K562 (cell line): Measurements from ENCODE around the gene BTBD17. TPM values are rescaled to one million over a fixed set of nuclear protein-coding genes. Genes with fewer than 3 reads are reported as not detected.
A peak's percentile ranks its signal among the peaks of the same experiment; 100 is the strongest.

Source experiments
- ATAC-seq: fragments of 200-7000 bp; cut with Tn5 transposase; 3 replicates; pipeline ENCODE4 v1.9.1; 2020; ENCODE audit warnings: moderate library complexity
- BruUV-seq: library from RNA; stranded (reverse); fragments of 400-500 nt; replicated peaks from 2 replicates; lab custom pipeline; 2021; lab: Mats Ljungman, UMichigan
- CTCF ChIA-PET: fragments of 300-600 bp; formaldehyde crosslinking; extraction: SDS; loops from one replicate; lab custom pipeline; 2021; ENCODE audit warnings: low intra/inter-chr PET ratio; lab: Yijun Ruan, JAX
- POLR2A ChIA-PET: fragments of 300-600, 350-650 bp; sonication (Branson Sonifier 250); formaldehyde crosslinking; extraction: SDS; loops from one replicate; lab custom pipeline; 2021; ENCODE audit warnings: antibody characterized with exemption, inconsistent platforms; lab: Yijun Ruan, JAX
- DNase-seq, 4 experiments: peaks; one replicate each; pipeline versions ENCODE4 v3.0.0 to v3.0.0-alpha.2; 2011 to 2018; ENCODE audit warnings: low spot score in 3 of 4, mixed read lengths in 3 of 4; ENCODE audit errors: extremely low read depth in 1 of 4
- FAIRE-seq: peaks from 2 replicates; lab custom pipeline; 2011; peaks lifted over from hg19 to GRCh38; lab: Jason Lieb, UNC
- H2AFZ ChIP-seq: 2 replicates; pipeline ENCODE4 v1.6.0; 2011; ENCODE audit warnings: low read depth, low read length, control low read depth, inconsistent platforms
- H3K27ac ChIP-seq: fragments of 200-600 bp; 3 replicates; pipeline ENCODE4 v1.8.0; 2011; ENCODE audit warnings: low read depth, mild to moderate bottlenecking, control low read depth, inconsistent platforms, low read length, moderate library complexity, mixed read lengths; ENCODE audit errors: extremely low read depth
- H3K27me3 ChIP-seq, 2 experiments: fragments of 300-600 bp in 1 of 2; 2 replicates in 1 of 2; 3 replicates in 1 of 2; pipeline versions ENCODE4 v1.6.0 to v1.8.0; 2011; ENCODE audit warnings: inconsistent platforms in 2 of 2, low read length in 2 of 2, mild to moderate bottlenecking in 1 of 2, mixed read lengths in 1 of 2, moderate library complexity in 1 of 2; ENCODE audit not compliant: control insufficient read depth in 2 of 2, insufficient read depth in 2 of 2
- H3K36me3 ChIP-seq: fragments of 300-600 bp; 3 replicates; pipeline ENCODE4 v1.8.0; 2011; ENCODE audit warnings: mild to moderate bottlenecking, low read length, inconsistent platforms; ENCODE audit not compliant: control insufficient read depth, insufficient read depth
- H3K4me1 ChIP-seq, 2 experiments: fragments of 200-600 bp in 1 of 2; replicated peaks in 1 of 2; 2 replicates in 1 of 2; 3 replicates in 1 of 2; pipeline versions ENCODE4 v1.5.1 to v1.8.0; 2011; ENCODE audit warnings: inconsistent platforms in 2 of 2, low read length in 2 of 2, mild to moderate bottlenecking in 1 of 2, mixed read lengths in 1 of 2, moderate library complexity in 1 of 2; ENCODE audit not compliant: control insufficient read depth in 2 of 2, insufficient read depth in 2 of 2
- H3K4me2 ChIP-seq: 2 replicates; pipeline ENCODE4 v1.6.1; 2011; ENCODE audit warnings: low read length, control low read depth, inconsistent platforms, mixed read lengths; ENCODE audit not compliant: insufficient read depth
- H3K4me3 ChIP-seq: fragments of 200-600 bp; sonication (generic), shearing (Covaris generic); 2 replicates; pipeline ENCODE4 v1.5.1; 2016; ENCODE audit warnings: control low read depth, inconsistent platforms
- H3K79me2 ChIP-seq: fragments of 200-600 bp; 3 replicates; pipeline ENCODE4 v1.8.0; 2011; ENCODE audit warnings: low read length, inconsistent platforms; ENCODE audit not compliant: control insufficient read depth, insufficient read depth
- H3K9ac ChIP-seq, 2 experiments: 2 replicates each; pipeline versions ENCODE4 v1.6.0 to v1.6.1; 2011; ENCODE audit warnings: low read depth in 2 of 2, low read length in 2 of 2, control low read depth in 1 of 2, inconsistent platforms in 1 of 2, mild to moderate bottlenecking in 1 of 2, mixed read lengths in 1 of 2; ENCODE audit not compliant: insufficient read depth in 1 of 2
- H3K9me1 ChIP-seq: one replicate; pipeline ENCODE4 v1.6.0; 2011; ENCODE audit warnings: inconsistent platforms, mild to moderate bottlenecking, low read length, moderate library complexity; ENCODE audit not compliant: control insufficient read depth, insufficient read depth
- H3K9me3 ChIP-seq: replicated peaks from 2 replicates; pipeline ENCODE4 v1.5.1; 2011; ENCODE audit warnings: low read depth, low read length, inconsistent platforms; ENCODE audit not compliant: control insufficient read depth, insufficient read depth
- H4K20me1 ChIP-seq: replicated peaks from 2 replicates; pipeline ENCODE4 v1.6.1; 2011; ENCODE audit warnings: low read length, inconsistent platforms, mixed read lengths; ENCODE audit not compliant: control insufficient read depth, insufficient read depth
- CBFA2T2 ChIP-seq: fragments of 450-650 bp; conservative IDR thresholded peaks from 2 replicates; pipeline ENCODE4 v1.6.1; 2017; ENCODE audit warnings: mild to moderate bottlenecking
- CSDE1 ChIP-seq, 2 experiments: fragments of 450-650 bp; IDR thresholded peaks; 2 replicates each; pipeline ENCODE4 v1.6.1; 2016; ENCODE audit warnings: mild to moderate bottlenecking in 1 of 2
- GTF2E2 ChIP-seq: fragments of 200-800 bp; sonication (Bioruptor generic); IDR thresholded peaks from 2 replicates; pipeline ENCODE4 v1.6.1; 2016; ENCODE audit warnings: missing genetic modification characterization, missing compliant biosample characterization
- HCFC1 ChIP-seq: IDR thresholded peaks from 2 replicates; pipeline ENCODE4 v1.6.1; 2012; ENCODE audit warnings: low read depth, low read length, improper control_type of control experiment
- MLX ChIP-seq, 2 experiments: fragments of 450-650 bp in 1 of 2; sonication (generic) in 1 of 2; formaldehyde crosslinking; conservative IDR thresholded peaks; 2 replicates each; pipeline versions ENCODE4 v1.4.0 to v1.8.1; 2020 to 2022; ENCODE audit warnings: mild to moderate bottlenecking in 1 of 2, missing genetic modification reagents in 1 of 2
- NFXL1 ChIP-seq: fragments of 450-650 bp; formaldehyde crosslinking; IDR thresholded peaks from 2 replicates; pipeline ENCODE4 v1.4.0; 2021; ENCODE audit warnings: mild to moderate bottlenecking
- NFYB ChIP-seq: IDR thresholded peaks from 2 replicates; pipeline ENCODE4 v1.6.1; 2011; ENCODE audit warnings: mild to moderate bottlenecking, moderate library complexity; ENCODE audit not compliant: insufficient read length; ENCODE audit errors: extremely low read depth
- PATZ1 ChIP-seq: fragments of 250-450 bp; sonication (Bioruptor Pico); IDR thresholded peaks from 2 replicates; pipeline ENCODE4 v1.5.0; 2020; ENCODE audit warnings: mild to moderate bottlenecking, borderline replicate concordance
- RAD51 ChIP-seq: fragments of 450-650 bp; IDR thresholded peaks from 2 replicates; pipeline ENCODE4 v1.7.1; 2016; ENCODE audit warnings: low read depth, mild to moderate bottlenecking, borderline replicate concordance
- SRF ChIP-seq, 2 experiments: fragments of 250-450, 450-650 bp in 1 of 2; sonication (Bioruptor Pico) in 1 of 2; sonication (generic) in 1 of 2; formaldehyde crosslinking; IDR thresholded peaks; 2 replicates each; pipeline versions ENCODE4 v1.5.0 to v1.5.1; 2020 to 2022; ENCODE audit warnings: mild to moderate bottlenecking in 1 of 2, missing genetic modification reagents in 1 of 2
- STAT5A ChIP-seq: IDR thresholded peaks from 2 replicates; pipeline ENCODE4 v1.6.1; 2012; ENCODE audit warnings: low read length, inconsistent platforms, borderline replicate concordance
- SUPT5H ChIP-seq: fragments of 450-650 bp; IDR thresholded peaks from 2 replicates; pipeline ENCODE4 v1.6.1; 2016
- TCF3 ChIP-seq: sonication (generic); formaldehyde crosslinking; IDR thresholded peaks from 2 replicates; pipeline ENCODE4 v1.4.0; 2020; ENCODE audit warnings: mild to moderate bottlenecking, missing genetic modification reagents
- USF1 ChIP-seq: sonication (generic); formaldehyde crosslinking; IDR thresholded peaks from 2 replicates; pipeline ENCODE4 v1.9.0; 2022; ENCODE audit warnings: mild to moderate bottlenecking, missing genetic modification reagents
- ZNF124 ChIP-seq: sonication (generic); formaldehyde crosslinking; IDR thresholded peaks from 2 replicates; pipeline ENCODE4 v1.8.1; 2022; ENCODE audit warnings: missing genetic modification reagents
- ZNF143 ChIP-seq: sonication (generic); formaldehyde crosslinking; IDR thresholded peaks from 2 replicates; pipeline ENCODE4 v1.9.0; 2022; ENCODE audit warnings: mild to moderate bottlenecking, missing genetic modification reagents
- ZNF57 ChIP-seq: fragments of 450-650 bp; formaldehyde crosslinking; IDR thresholded peaks from 2 replicates; pipeline ENCODE4 v1.4.0; 2020; ENCODE audit warnings: mild to moderate bottlenecking, moderate library complexity
- ZNF764 ChIP-seq: fragments of 250-450 bp; sonication (Bioruptor Pico); IDR thresholded peaks from 2 replicates; pipeline ENCODE4 v1.4.0; 2020; ENCODE audit warnings: low read depth, mild to moderate bottlenecking, moderate library complexity
- ZNF778 ChIP-seq: fragments of 450-650 bp; formaldehyde crosslinking; IDR thresholded peaks from 2 replicates; pipeline ENCODE4 v1.4.0; 2020; ENCODE audit warnings: mild to moderate bottlenecking, moderate library complexity
- WGBS: fragments of 100-300 bp; shearing (Covaris generic); methylation state at CpG from one replicate; pipeline ENCODE4 v1.1.6; 2016; ENCODE audit warnings: low coverage, mixed read lengths; ENCODE audit not compliant: insufficient coverage; ENCODE audit errors: missing lambda C conversion rate; 5-methylcytosine and 5-hydroxymethylcytosine counted together
- in situ Hi-C: fragments of 300-500 bp; cut with MboI; formaldehyde crosslinking; loops from 4 replicates; pipeline ENCODE4 v1.15.0; 2018; ENCODE audit warnings: inconsistent platforms, mixed read lengths
- intact Hi-C: fragments of 100-400 bp; cut with micrococcal nuclease; formaldehyde crosslinking; loops from 2 replicates; pipeline ENCODE4 v1.14.2; 2022
- polyA plus RNA-seq, 8 experiments: library from polyadenylated mRNA; depleted of rRNA in 4 of 8; stranded (reverse) in 5 of 8; unstranded in 3 of 8; fragments of >200 nt; fragmentation: Nextera tagmentation in 2 of 8; fragmentation: Illumina TruSeq in 1 of 8; extraction: Ambion mirVana in 2 of 8; extraction: Trizol in 1 of 8; gene quantifications; 2 replicates each; pipeline versions ENCODE4 v1.2.1 to v1.2.3, GENCODE V29; 2011 to 2014; ENCODE audit warnings: inconsistent platforms in 1 of 8, missing spikeins in 1 of 8
- total RNA-seq, 7 experiments: library from RNA; depleted of rRNA in 6 of 7; stranded (reverse); fragments of >200 nt in 6 of 7; fragmentation: Illumina TruSeq in 2 of 7; extraction: Trizol in 2 of 7; gene quantifications; 2 replicates each; pipeline versions ENCODE4 v1.2.1 to v1.2.3, GENCODE V29; 2011 to 2021; ENCODE audit warnings: low replicate concordance in 1 of 7
- TF ChIP-seq, protein P1 (sequence below): fragments of 250-450 bp; sonication (Bioruptor Pico); IDR thresholded peaks from 2 replicates; pipeline ENCODE4 v1.5.1; 2021; ENCODE audit warnings: mild to moderate bottlenecking

The BTBD17 gene
- total and polyA plus RNA-seq, 9 of the 15 experiments (the other 6 are each of a cell fraction or from before 2014, with no cell fraction given): not detected

DNA sequence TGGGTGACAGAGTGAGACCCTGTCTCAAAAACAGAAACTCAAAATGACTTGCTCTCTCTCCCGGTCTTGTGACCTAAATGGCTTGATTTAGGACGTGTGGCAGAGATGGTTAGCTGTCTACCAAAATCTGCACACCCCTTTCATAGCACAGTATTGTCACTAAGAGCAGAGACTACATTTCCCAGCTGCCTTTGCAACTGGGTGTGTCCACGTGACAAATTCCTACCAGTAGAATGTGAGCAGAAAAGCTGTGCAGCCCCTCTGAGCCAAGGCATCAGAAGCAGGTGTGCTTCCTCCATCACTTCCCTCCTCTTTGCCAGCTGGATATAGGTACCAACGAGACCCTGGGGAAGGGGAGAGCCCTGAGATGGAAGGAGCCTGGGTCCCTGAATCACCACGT lies 31.2 kb upstream of the BTBD17 start:
- H3K4me3 ChIP-seq: no peak overlapping the region
- peak overlapping the region; percentile 62; the same call in 1 of the 2 replicates for H2AFZ ChIP-seq
- FAIRE-seq (peak; percentile 52), ATAC-seq (peak; percentile 83), DNase-seq (peak; percentile 18 to 61 (median 44))
- WGBS: 0% methylated on average over 5 of the region's 5 CpGs
- ChIA-PET POLR2A (no interaction called here), CTCF (interaction anchor here (1.5 kb wide), 1 partner anchor 14 kb away, joined by 3 read pairs; no protein-coding TSS in a partner anchor)
- no peak overlapping the region for H3K9ac ChIP-seq
- no peaks in the 10 kb centered on the region; the same call in 1 of the 2 replicates for H3K9me3 ChIP-seq
- no peaks in the 10 kb centered on the region for H3K9me1 ChIP-seq
- BruUV-seq: no TSS peak
- no peaks in the 10 kb centered on the region for H3K36me3 ChIP-seq
- H4K20me1 ChIP-seq: no peaks in the 10 kb centered on the region
- intact Hi-C loops (no loop called here), in situ Hi-C loops (no loop called here)
- peaks cover 0 to 11% of the 10 kb centered on the region in 2 experiments; a peak in 3 of 5 replicates for H3K4me1 ChIP-seq
- H3K27me3 ChIP-seq: peaks cover 12 to 17% of the 10 kb centered on the region in 2 experiments
- 0 out of 2 replicates have a peak overlapping the region, but pooled peaks have one; percentile 11 for H3K4me2 ChIP-seq
- H3K27ac ChIP-seq: no peak overlapping the region
- no peaks in the 10 kb centered on the region for H3K79me2 ChIP-seq
- TF ChIP-seq ZNF57 (CRISPR knock-in tag) (no peak), PATZ1 (CRISPR knock-in tag) (no peak), USF1 (peak; percentile 92), ZNF124 (CRISPR knock-in tag) (no peak), NFYB (peak; percentile 61), CSDE1 (IDR thresholded peaks at IDR 0.05) (no peak), HCFC1 (peak; percentile 82), ZNF764 (CRISPR knock-in tag) (no peak), SRF (CRISPR knock-in tag; IDR thresholded peaks at IDR 0.05) (no peak), STAT5A (no peak), GTF2E2 (no peak), TCF3 (no peak), ZNF143 (peak; percentile 84), MLX (CRISPR knock-in tag; conservative IDR thresholded peaks at IDR 0.05) (no peak), RAD51 (peak; percentile 86), NFXL1 (CRISPR knock-in tag) (no peak), ZNF778 (no peak), CBFA2T2 (peak; percentile 37; the same call in 1 of the 2 replicates), SUPT5H (no peak)
- TF ChIP-seq, protein P1, sequence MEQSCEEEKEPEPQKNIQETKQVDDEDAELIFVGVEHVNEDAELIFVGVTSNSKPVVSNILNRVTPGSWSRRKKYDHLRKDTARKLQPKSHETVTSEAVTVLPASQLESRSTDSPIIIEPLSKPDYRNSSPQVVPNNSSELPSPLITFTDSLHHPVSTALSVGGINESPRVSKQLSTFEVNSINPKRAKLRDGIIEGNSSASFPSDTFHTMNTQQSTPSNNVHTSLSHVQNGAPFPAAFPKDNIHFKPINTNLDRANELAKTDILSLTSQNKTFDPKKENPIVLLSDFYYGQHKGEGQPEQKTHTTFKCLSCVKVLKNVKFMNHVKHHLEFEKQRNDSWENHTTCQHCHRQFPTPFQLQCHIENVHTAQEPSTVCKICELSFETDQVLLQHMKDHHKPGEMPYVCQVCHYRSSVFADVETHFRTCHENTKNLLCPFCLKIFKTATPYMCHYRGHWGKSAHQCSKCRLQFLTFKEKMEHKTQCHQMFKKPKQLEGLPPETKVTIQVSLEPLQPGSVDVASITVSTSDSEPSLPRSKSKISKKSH (CRISPR knock-in tag): no peak
